NCI-H2081 (cell line): Measurements from ENCODE around the gene PABPN1L.

Experiments
- DNase-seq, 2 experiments: peaks; one replicate each; lab custom pipeline; 2025; lab: John Stamatoyannopoulos, UW

PABPN1L gene

DNA sequence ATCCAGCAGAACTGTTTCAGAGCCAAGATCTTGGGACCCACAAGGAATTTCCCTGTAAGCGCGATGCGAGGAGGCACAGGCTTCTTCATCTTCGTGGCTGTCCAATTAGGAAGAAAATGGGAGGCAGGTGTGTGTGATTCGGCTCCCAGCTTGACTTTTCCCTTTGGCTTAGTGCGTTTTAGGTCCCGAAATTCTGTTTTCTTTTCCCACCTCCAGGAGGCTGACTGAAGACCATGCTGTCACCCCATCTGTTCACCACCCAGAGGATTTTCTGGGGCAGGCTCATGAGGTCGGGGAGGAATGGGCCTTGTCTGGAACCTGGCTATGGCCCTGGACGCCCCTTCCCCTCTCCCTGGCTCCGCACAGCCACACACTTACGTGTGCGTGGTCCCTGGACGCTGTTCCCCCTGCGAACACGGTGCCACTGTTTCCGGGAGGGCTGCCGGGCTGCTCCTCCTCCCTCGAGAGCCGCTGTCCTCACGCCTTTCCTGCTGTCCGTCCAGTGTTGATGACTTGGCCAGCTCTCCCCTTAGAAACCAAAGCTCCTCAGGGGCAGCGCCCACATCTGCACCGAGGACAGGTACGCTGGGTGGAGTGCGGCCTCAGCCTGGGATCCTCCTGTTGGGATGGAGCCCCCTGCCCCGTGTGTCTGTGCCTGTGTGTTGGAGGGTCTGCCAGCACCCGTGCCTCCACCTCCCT, 2.7 kb upstream of the PABPN1L start:
- DNase-seq = no peak

- DNase-seq = no peak
Measured at GRCh38 chr16:88867581-88868246, 1.3 kb upstream of the PABPN1L start.

DNA sequence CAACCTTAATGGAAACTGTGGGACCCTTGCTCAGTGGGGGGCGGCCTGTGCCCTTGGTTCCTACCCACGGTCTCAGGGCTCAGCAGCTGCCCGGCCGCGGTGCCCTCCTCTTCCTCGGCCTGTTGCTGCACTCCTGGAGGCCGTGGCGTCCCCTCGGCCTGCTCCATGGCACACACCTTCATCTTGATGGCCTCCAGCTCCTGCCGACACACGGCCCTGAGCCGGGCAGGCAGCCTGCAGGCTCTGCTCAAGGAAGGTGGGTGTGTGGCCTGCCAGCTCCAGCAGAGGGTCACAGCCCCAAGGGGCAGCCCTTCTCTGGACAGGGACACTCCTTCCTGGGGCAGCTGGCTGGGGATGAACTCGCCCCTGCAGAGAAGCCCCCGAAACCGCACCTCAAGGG, 718 bp downstream of the PABPN1L start:
- DNase-seq = no peak

DNA sequence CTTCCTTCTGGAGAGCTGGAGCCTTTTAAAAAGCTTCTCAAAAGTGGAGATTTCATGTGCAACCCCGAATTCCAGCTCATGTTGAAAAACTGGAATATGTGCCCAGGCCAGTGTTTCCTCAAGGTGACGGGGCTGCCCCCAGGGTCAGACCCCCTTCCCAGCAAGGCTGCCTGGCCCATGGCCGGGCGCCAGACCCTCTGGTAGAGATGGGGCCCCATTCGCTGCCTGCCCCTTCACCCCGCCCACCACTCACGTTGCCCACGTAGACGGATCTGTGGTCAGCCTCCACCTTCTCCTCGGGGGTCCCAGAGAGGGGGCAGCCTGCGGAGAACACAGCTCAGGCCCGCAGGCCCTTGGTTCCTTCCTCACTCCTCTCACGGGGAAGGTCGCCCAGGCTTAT, 1.1 kb downstream of the PABPN1L start:
- no peak for DNase-seq

DNA sequence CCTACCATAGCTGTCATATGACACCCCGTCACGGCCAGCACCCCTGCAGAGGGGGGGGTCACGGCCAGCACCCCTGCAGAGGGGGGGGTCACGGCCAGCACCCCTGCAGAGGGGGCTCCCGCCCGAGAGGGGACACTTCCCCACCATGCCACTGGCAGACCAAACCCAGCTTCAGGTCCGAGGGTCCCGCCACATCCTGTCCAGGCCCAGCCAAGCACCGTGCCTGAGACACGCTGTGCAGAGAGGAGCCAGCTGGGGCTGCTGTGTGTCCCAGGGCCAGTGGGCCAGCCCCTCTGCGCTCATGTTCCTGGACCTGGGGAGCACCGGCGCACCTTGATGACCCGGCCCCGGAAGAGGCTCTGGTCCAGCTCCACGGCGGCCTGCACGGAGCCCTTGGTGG, 1.9 kb downstream of the PABPN1L start:
- no peak for DNase-seq

DNA sequence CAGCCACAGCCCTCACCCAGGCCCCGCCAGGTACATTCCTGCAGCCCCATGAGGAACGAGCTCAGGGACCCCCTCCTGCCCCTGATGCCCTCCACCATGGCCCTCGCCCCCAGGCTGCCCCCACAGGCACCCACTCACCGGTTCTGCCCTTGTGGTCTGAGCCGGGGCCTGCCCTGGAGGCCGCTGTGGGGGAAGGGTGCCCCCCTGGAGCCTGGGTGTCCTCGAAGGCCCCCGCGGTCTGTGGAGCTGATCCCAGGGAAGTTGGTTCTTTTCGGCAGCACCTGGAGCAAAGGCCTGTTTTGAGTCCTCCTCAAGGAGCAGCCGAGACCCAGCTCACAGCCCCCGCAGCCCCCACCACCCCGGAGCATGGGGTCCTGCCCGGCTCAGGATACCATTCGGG, 2.4 kb downstream of the PABPN1L start:
- no peak for DNase-seq

DNA sequence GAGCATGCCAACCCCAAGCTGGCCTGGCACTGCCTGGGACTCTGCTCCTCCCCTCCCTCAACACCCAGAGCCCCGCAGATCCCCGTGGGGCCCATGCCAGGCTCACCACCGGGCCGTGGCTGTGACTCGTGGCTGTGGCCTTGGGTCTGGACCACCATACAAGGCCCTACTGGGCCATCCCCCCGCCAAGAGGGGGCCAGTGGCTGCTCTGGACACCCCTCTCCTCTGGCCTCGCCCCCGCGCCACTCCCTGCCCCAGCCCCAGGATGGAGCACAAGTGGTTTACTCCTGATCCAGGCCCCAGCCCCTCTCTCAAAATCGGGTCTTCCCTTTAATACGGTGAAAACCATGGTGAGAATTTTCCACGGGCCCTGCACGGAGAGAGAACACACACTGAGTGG, 3.0 kb downstream of the PABPN1L start:
- DNase-seq = no peak

- DNase-seq = no peak
Measured at GRCh38 chr16:88862968-88863367, 3.5 kb downstream of the PABPN1L start.

GRCh38 chr16:88861359-88861758, 5.1 kb downstream of the PABPN1L start:
- DNase-seq = no peak

GRCh38 chr16:88859381-88860091, 6.9 kb downstream of the PABPN1L start:
- no peak for DNase-seq

- peak; percentile 22 to 48 for DNase-seq
Measured at GRCh38 chr16:88857728-88858339, 8.6 kb downstream of the PABPN1L start.

GRCh38 chr16:88856828-88857727, 9.4 kb downstream of the PABPN1L start, which contains the start of the genes GALNS and TRAPPC2L:
TSS of gene GALNS (minus strand) at chr16:88856947. CDS start at chr16:88856877, 70 bp downstream.
TSS of gene TRAPPC2L (plus strand) at chr16:88857127. CDS start at chr16:88857151, 24 bp downstream.
- peak; percentile 85 to 92 for DNase-seq

GRCh38 chr16:88856122-88856827, 10.2 kb downstream of the PABPN1L start:
- DNase-seq = no peak

- DNase-seq = no peak
Measured at GRCh38 chr16:88855736-88856121, 10.7 kb downstream of the PABPN1L start.

- no peak for DNase-seq
Measured at GRCh38 chr16:88855176-88855575, 11.3 kb downstream of the PABPN1L start.

GRCh38 chr16:88854306-88855111, 12.0 kb downstream of the PABPN1L start:
- DNase-seq = no peak

GRCh38 chr16:88853325-88853941, 13.0 kb downstream of the PABPN1L start:
- no peak for DNase-seq

DNA sequence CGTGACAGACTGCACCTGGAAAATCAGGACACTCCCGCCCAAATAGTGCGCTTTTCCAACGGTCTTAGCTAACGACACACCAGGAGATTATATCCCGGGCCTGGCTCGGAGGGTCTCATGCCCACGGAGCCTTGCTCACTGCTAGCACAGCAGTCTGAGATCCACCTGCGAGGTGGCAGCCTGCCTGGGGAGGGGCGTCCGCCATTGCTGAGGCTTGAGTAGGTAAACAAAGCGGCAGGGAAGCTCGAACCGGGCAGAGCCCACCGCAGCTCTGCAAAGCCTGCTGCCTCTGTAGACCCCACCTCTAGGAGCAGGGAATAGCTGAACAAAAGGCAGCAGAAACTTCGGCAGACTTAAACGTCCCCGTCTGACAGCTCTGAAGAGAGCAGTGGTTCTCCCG, 14.8 kb downstream of the PABPN1L start:
- DNase-seq = no peak

DNA sequence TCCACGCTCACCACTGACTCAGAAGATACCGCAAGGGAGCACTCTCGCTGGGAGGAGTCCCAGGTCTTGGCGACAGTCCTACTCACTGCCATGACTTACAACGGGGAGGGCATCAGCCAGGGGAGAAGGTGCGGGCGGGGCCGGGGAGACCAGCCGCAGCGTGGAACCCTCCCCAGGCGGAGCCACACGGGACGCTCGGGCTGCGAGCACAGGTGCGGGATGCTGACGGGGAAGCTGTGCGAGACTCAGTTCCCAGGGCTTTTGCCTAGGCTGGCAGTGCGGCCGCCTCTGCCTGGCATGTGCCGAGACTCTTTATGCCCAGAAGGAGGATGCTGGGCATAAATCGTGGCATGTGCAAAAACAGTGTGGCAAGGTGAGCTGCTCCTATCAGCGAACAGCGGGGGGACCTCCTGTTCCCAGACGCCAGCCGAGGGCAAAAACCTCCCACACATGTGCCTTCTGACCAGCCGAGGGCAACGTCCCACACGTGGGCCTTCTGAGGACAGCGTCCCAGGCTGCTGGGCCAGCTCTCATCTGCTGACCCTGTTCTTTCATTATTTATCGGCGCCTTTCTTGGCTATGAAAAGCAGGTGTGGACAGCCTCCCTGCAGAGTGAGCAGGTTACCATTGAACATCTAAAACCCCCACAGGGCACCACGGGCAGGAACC, 15.8 kb downstream of the PABPN1L start:
- DNase-seq = no peak
